ENCODE data around the gene BMPER.

Gene BMPER

GRCh38 chr7:34137176-34137575 is 231.8 kb downstream of the BMPER start:
- no peak for DNase-seq (ENCODE audit: extremely low spot score)
- POLR2A ChIA-PET = no interaction called here
- CTCF ChIA-PET = no interaction called here
- TF ChIP-seq CTCF (IDR thresholded peaks at IDR 0.05; ENCODE audit: control extremely low read depth, extremely low read depth, low read depth, missing control alignments) = no peak

GRCh38 chr7:34138483-34138882 is 233.1 kb downstream of the BMPER start:
- no peak for DNase-seq (ENCODE audit: extremely low spot score)
- ChIA-PET POLR2A (no interaction called here), CTCF (no interaction called here)
- TF ChIP-seq CTCF (IDR thresholded peaks at IDR 0.05; ENCODE audit: control extremely low read depth, extremely low read depth, low read depth, missing control alignments) = no peak

- POLR2A ChIA-PET = no interaction called here
- DNase-seq (ENCODE audit: extremely low spot score) = no peak
These were observed 233.7 kb downstream of the BMPER start for GRCh38 chr7:34139086-34139485.

GRCh38 chr7:34140066-34140465 is 234.7 kb downstream of the BMPER start:
- DNase-seq (ENCODE audit: extremely low spot score) = no peak
- no peak for TF ChIP-seq CTCF (IDR thresholded peaks at IDR 0.05; ENCODE audit: control extremely low read depth, extremely low read depth, low read depth, missing control alignments)
- CTCF ChIA-PET = no interaction called here
- POLR2A ChIA-PET = no interaction called here

More at GRCh38 chr7:34139086-34139485, 233.7 kb downstream of the BMPER start:
- CTCF ChIA-PET = no interaction called here
- no peak for TF ChIP-seq CTCF (IDR thresholded peaks at IDR 0.05; ENCODE audit: control extremely low read depth, extremely low read depth, low read depth, missing control alignments)

- DNase-seq (ENCODE audit: extremely low spot score) = no peak
- ChIA-PET POLR2A (no interaction called here), CTCF (no interaction called here)
- TF ChIP-seq CTCF (IDR thresholded peaks at IDR 0.05; ENCODE audit: control extremely low read depth, extremely low read depth, low read depth, missing control alignments) = no peak
These were observed 238.1 kb downstream of the BMPER start for GRCh38 chr7:34143402-34143801.

- no peak for DNase-seq (ENCODE audit: extremely low spot score)
- no peak for TF ChIP-seq CTCF (IDR thresholded peaks at IDR 0.05; ENCODE audit: control extremely low read depth, extremely low read depth, low read depth, missing control alignments)
- POLR2A ChIA-PET = no interaction called here
- CTCF ChIA-PET = interaction anchor here (1.3 to 2.9 kb wide), 4 partner anchors 10 to 451 kb away, joined by 3 to 10 read pairs (median 5); no protein-coding TSS in a partner anchor
These were observed 240.3 kb downstream of the BMPER start for GRCh38 chr7:34145603-34146002.
